ENCODE measurements around the gene SH3D21.

The SH3D21 gene

DNA sequence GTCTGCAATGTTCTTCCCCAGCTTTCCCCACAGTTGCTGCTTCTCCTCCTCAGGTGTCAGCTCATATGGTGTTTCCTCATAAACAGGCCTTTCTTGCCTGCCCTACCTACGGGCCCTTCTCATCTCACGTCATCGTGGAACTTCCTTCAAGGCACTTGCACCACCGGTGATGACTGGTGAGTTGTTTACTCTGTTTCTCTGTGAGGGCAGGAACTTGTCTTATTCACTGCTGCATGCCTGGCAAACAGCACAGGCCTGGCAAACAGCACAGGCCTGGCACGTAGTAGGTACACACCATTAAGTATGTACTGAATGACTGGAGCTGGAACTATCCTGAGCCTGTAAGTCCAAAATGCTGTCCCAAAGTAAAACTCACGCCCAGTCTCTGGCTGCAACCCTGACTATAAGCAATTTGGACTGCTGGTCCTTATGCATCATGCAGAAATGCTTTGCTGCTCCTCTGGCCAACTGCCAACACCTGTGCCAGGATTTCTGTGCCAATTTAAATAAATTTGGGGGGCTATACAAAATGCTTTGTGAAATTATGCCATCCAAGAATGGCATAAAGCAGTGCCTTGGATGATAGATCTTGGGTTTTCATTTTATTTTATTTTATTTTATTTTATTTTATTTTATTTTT, 53.9 kb downstream of the SH3D21 start:
- no peak for DNase-seq

DNA sequence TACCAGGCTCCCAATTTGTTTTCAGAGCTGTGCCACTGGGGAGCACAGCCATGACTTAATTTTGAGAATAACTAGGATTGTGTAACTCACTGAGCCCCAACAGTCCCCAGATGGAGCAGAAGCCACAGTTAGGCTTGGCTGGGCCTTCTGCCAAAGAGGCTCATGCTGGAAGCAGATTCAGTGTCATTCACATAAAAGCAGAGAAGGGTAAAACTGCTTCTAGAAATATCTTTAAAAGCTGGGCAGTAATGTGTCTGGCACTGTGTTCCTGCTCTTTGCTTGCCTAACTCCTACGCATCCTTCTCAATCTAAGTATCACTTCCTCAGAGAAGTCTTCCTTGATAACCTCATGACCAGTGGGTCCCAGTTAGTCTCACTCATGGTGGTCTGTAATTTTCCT, 59.2 kb downstream of the SH3D21 start:
- no peak for DNase-seq

DNA sequence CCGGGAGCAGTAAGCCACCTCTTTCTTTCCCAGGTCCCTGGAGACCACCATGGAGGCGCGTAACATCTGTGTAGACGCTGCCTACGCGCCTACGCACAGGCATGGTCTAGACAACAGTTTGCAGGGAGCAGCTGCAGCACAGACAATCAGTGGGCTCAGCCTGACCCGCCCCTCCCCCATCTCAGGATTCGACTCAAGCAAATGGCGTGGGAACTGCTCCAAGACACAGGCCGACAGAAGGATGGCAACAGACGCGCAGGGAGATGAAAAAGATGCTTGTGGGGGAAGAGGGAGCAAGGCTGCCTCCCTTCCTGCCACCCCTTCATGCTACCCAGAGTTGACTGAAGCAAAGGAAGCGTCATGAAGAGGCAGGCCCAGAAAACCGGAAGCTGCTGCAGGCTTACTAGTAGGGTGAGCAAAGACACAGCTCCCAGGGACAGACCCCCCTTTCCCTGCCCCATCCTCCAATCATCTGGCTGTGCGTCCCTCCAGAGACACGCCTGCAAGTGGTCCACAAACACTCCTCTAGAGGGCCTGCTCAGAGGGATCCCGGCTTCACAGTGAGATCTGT, 60.0 kb downstream of the SH3D21 start:
- peak; percentile 51 for DNase-seq

DNA sequence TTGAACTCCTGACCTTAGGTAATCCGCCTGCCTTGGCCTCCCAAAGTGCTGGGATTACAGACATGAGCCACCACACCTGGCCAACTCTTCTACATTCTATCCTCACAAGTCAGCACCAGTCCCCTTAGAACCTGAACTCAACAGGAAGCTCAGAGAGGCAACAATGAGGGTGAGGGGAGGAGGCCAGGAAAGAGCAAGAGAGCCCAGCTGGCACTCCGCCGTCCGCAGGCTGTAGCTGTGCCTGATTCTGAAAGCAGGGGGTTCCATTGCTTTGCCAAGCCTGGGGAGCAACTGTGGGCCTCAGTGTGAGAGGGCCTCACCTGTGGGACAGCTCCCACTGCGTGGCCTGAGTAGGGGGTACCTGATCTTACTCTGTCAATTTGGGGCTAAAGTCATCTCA, 60.9 kb downstream of the SH3D21 start:
- DNase-seq = no peak

DNA sequence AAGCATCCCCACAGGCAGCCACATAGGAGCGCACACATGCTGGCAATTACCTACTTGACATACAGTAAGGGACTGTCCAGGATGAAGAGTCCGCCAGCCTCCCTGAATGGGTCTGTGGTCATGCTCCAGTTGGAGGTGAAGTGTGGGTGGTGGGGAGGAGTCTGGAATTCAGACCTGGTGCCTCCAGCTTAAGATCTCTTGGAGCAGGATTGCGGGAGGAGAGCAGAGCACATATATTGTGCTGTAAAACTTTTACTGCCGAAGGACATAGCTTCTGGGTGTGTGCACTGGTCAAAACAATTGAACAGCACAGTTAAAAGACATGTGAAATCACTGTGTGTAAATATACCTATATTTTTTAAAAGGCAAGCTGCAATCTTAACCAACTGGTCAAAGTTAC, 61.6 kb downstream of the SH3D21 start:
- DNase-seq = no peak

DNA sequence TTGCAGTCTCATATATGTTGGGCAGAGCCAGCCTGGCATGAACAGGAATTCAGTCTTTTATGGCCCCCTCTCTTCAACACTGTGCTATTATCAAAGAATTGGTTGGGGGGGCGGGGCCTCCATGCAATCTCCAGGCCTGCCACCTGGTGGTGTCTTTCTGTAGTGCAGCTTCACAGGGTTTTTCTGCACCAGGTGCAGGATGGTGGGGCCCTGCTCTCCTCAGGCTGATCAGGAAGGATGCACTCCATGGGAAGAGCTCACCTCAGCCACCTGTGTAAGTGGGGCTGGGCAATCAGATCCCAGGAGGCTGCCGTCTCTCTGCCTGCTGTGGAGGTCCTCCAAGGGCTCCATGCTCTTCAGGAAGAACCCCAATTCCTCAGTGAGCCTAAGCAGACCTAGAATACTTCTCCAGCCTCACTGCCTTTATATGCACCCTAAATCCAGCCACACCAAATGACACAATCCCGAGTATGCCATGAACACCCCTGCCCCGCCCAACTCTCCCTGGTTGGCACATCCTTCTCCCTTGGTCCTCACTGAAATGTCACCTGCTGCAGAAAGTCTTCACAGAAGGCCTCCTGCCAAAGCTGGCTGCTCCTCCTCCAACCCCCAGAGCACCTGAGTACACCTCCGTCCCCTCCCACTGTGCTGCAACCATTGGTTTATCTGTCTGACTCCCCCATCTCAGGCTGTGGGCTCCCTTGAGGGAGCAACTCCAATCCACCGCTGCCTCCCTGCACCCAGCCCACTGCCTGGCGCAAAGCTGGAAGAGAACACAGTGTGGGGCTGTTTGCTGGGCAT, 63.1 kb downstream of the SH3D21 start:
- DNase-seq = peak; percentile 81
